Calu3 (cell line): ENCODE measurements around the gene BPHL. TPM values are rescaled to one million over a fixed set of nuclear protein-coding genes. Genes with fewer than 3 reads are reported as not detected.

Source experiments
- BruUV-seq: library from RNA; stranded (reverse); fragments of 400-500 nt; replicated peaks from 2 replicates; lab custom pipeline; 2021; lab: Mats Ljungman, UMichigan
- CTCF ChIA-PET: fragments of 300-600 bp; sonication (Branson Sonifier 250); formaldehyde crosslinking; loops from one replicate; lab custom pipeline; 2022; ENCODE audit warnings: antibody characterized with exemption; lab: Charles Lee
- DNase-seq: peaks from one replicate; pipeline ENCODE4 v3.0.0; 2022
- H3K27ac Mint-ChIP-seq: one replicate; pipeline ENCODE4 v1.8.0; 2022; ENCODE audit warnings: mixed read lengths; ENCODE audit not compliant: unreplicated experiment
- H3K27me3 Mint-ChIP-seq: one replicate; pipeline ENCODE4 v1.8.0; 2022; ENCODE audit warnings: mixed read lengths; ENCODE audit not compliant: unreplicated experiment
- H3K36me3 Mint-ChIP-seq: one replicate; pipeline ENCODE4 v1.8.0; 2022; ENCODE audit warnings: mild to moderate bottlenecking, moderate library complexity, mixed read lengths; ENCODE audit not compliant: insufficient read depth, unreplicated experiment
- H3K4me1 Mint-ChIP-seq: one replicate; pipeline ENCODE4 v1.8.0; 2022; ENCODE audit warnings: mild to moderate bottlenecking, low read depth, mixed read lengths; ENCODE audit not compliant: unreplicated experiment
- H3K4me3 Mint-ChIP-seq: one replicate; pipeline ENCODE4 v1.8.0; 2022; ENCODE audit warnings: mild to moderate bottlenecking, low read depth, moderate library complexity, mixed read lengths; ENCODE audit not compliant: unreplicated experiment
- H3K9me3 Mint-ChIP-seq: one replicate; pipeline ENCODE4 v1.8.0; 2022; ENCODE audit warnings: low read depth, mixed read lengths; ENCODE audit not compliant: unreplicated experiment
- intact Hi-C: fragments of 100-400 bp; cut with micrococcal nuclease; formaldehyde crosslinking; loops from one replicate; pipeline ENCODE4 v1.10.0; 2022; ENCODE audit not compliant: unreplicated experiment
- total RNA-seq: library from RNA; stranded (reverse); gene quantifications from 2 replicates; pipeline ENCODE4 v1.2.3, GENCODE V29; 2022
- TF ChIP-seq, protein P1 (sequence below): fragments of 200-600 bp; IDR thresholded peaks from one replicate; pipeline ENCODE4 v1.8.0; 2022; ENCODE audit warnings: antibody characterized with exemption; ENCODE audit not compliant: unreplicated experiment

BPHL gene
- total RNA-seq, 1 experiment from 2014 or later, result 18.4 TPM

DNA sequence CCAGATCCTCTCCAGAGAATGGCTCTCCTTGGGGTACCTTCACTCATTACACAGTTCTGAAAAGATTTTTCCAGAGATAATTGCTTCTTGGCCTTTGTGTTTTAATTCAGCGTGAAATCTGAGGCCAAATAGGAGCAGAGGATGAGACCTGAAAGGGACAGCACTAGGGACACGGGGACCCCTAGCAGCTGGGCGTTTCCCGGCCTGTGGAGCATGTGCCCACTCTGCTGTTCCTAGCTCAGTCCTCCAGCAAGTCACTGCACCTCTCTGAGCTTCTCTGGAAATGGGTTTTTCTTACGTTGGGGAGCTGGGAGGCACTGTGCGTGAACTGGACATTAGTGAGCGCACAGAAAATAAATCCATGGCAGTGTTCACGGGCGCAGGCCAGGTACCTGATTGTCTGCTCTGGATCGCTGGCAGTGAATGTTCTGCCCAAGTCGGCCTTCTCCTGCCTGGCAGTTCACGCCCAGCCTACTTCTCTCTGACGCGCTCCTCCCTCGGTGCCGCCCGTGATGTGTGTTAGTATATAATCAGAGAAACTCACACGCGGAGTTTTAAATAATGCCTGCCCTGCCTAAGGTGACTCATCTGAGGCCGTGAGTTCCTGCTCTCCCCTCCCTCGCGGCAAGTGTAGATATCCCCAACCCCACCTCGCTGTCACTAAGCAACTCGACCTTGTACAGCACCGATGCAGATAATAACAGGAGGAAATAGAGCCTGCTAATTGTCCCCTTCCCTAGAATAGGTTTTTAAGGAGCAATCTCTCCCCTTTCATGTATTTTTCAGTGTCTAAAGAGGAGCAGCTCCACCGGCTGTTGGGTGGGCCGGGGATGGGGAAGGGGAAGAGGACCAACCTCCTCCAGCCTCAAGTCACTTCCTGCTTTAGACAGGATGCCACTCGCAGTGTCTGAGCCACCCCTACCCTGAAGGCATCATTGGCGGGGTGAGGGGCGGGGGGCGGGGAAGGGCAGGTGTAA is 41.6 kb downstream of the BPHL start:
- H3K4me3 Mint-ChIP-seq, result peak overlapping the region; percentile 22
- peaks cover 18% of the 10 kb centered on the region for H3K4me1 Mint-ChIP-seq
- H3K9me3 Mint-ChIP-seq, result no peaks in the 10 kb centered on the region
- peaks cover 42% of the 10 kb centered on the region for H3K36me3 Mint-ChIP-seq
- intact Hi-C loops, result loop anchor here (5.0 kb wide), 1 partner anchor 47 kb away; no protein-coding TSS in a partner anchor
- H3K27me3 Mint-ChIP-seq, result no peaks in the 10 kb centered on the region
- peak overlapping the region; percentile 85 for H3K27ac Mint-ChIP-seq
- DNase-seq, result peak; percentile 48
- TF ChIP-seq, protein P1, sequence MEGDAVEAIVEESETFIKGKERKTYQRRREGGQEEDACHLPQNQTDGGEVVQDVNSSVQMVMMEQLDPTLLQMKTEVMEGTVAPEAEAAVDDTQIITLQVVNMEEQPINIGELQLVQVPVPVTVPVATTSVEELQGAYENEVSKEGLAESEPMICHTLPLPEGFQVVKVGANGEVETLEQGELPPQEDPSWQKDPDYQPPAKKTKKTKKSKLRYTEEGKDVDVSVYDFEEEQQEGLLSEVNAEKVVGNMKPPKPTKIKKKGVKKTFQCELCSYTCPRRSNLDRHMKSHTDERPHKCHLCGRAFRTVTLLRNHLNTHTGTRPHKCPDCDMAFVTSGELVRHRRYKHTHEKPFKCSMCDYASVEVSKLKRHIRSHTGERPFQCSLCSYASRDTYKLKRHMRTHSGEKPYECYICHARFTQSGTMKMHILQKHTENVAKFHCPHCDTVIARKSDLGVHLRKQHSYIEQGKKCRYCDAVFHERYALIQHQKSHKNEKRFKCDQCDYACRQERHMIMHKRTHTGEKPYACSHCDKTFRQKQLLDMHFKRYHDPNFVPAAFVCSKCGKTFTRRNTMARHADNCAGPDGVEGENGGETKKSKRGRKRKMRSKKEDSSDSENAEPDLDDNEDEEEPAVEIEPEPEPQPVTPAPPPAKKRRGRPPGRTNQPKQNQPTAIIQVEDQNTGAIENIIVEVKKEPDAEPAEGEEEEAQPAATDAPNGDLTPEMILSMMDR, result no peak
- no TSS peak for BruUV-seq
- CTCF ChIA-PET, result no interaction called here

DNA sequence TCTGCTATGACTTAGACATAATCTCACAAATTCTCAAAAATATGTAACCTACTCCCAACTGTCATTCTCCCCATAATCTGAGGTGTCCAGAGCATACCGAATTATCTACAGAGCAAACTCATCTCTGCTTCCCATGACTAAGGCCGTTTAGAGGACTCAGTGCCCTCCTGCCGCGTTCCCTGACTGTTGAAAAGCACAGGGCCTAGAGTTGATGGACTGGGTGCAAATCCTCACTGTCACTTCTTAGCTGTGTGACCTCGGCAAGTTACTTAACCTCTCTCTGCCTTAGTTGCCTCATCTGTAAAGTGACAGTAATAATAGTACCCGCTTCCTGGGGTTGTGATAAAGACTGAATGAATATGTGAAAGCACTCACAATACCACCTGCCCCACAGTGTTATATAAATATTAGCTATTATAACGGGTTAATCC is 43.6 kb downstream of the BPHL start:
- no peaks in the 10 kb centered on the region for H3K9me3 Mint-ChIP-seq
- H3K4me3 Mint-ChIP-seq, result peak overlapping the region; percentile 69
- no peak for DNase-seq
- peaks cover 31% of the 10 kb centered on the region for H3K36me3 Mint-ChIP-seq
- intact Hi-C loops, result loop anchor here (5.0 kb wide), 1 partner anchor 45 kb away; no protein-coding TSS in a partner anchor
- H3K4me1 Mint-ChIP-seq, result peaks cover 18% of the 10 kb centered on the region
- CTCF ChIA-PET, result interaction anchor here (0.5 to 1.2 kb wide), 5 partner anchors 15 to 102 kb away, joined by 3 to 6 read pairs (median 4); no protein-coding TSS in a partner anchor
- no peaks in the 10 kb centered on the region for H3K27me3 Mint-ChIP-seq
- TF ChIP-seq, protein P1, result no peak
- no peak overlapping the region for H3K27ac Mint-ChIP-seq
- no TSS peak for BruUV-seq

DNA sequence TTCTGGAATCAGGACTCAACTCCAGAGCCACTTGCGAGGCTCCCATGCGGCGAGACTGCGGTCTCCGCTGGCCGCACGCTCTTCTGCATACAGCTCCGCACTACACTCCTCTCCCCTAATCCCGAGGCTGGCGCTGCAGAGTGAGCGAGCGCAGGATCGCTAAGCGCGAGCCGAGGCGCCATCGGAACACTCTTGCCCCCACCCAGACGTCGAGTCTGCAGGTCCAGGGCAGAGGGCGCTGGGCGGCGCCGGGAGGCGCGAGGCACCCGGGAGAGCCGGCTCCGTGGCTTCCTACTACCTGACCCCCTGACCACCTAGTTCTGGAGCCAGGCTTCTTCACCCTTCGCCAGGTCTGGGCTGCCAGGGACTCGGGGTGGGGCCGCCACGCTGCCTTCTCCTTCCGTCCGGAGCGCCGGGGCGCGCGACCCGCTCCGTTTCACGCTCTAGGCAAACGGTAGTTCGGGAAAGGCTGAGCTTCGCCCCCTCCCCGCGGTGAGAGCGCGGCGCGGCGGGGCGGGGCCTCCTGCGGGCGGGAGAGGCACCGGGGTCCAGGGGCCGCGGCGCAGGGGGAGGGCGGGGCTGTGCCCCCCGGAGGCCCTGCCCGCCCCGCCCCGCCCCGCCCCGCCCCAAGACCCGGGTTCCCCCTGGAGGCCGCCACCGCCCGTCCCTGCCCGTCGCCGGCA is 44.2 kb downstream of the BPHL start:
- peak; percentile 68 for DNase-seq
- H3K27ac Mint-ChIP-seq, result no peak overlapping the region
- intact Hi-C loops, result loop anchor here (5.0 kb wide), 1 partner anchor 45 kb away; no protein-coding TSS in a partner anchor
- no peaks in the 10 kb centered on the region for H3K9me3 Mint-ChIP-seq
- H3K27me3 Mint-ChIP-seq, result no peaks in the 10 kb centered on the region
- peaks cover 18% of the 10 kb centered on the region for H3K4me1 Mint-ChIP-seq
- TF ChIP-seq, protein P1, result no peak
- CTCF ChIA-PET, result interaction anchor here (0.5 to 1.2 kb wide), 5 partner anchors 14 to 103 kb away, joined by 3 to 6 read pairs (median 4); no protein-coding TSS in a partner anchor
- TSS peak; percentile 48 for BruUV-seq
- peak overlapping the region; percentile 69 for H3K4me3 Mint-ChIP-seq
- H3K36me3 Mint-ChIP-seq, result peaks cover 28% of the 10 kb centered on the region

DNA sequence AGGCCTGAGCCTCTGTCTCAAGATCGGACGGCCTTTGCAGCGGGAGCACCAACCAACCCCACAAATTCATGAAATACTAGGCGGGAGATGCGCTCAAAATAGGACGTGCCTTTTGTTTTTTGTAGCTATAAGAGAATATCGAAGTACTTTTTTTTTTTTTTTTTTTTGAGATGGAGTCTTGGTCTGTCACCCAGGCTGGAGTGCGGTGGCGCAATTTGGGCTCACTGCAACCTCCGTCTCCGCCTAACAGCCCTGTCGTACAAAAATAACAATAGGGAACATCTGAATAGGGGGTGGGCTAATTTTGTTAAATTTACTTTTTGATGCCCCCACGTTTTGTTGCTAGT is 44.7 kb downstream of the BPHL start:
- peak overlapping the region; percentile 69 for H3K4me3 Mint-ChIP-seq
- peaks cover 18% of the 10 kb centered on the region for H3K4me1 Mint-ChIP-seq
- no TSS peak for BruUV-seq
- DNase-seq, result no peak
- no peak overlapping the region for H3K27ac Mint-ChIP-seq
- peaks cover 23% of the 10 kb centered on the region for H3K36me3 Mint-ChIP-seq
- H3K9me3 Mint-ChIP-seq, result no peaks in the 10 kb centered on the region
- TF ChIP-seq, protein P1, result no peak
- CTCF ChIA-PET, result interaction anchor here (1.2 kb wide), 1 partner anchor 46 kb away, joined by 4 read pairs; no protein-coding TSS in a partner anchor
- intact Hi-C loops, result loop anchor here (5.0 kb wide), 1 partner anchor 44 kb away; no protein-coding TSS in a partner anchor
- H3K27me3 Mint-ChIP-seq, result no peaks in the 10 kb centered on the region
